Sigmoid colon (tissue), 7 donors: Measurements from ENCODE around the gene MPEG1. TPM values are rescaled to one million over a fixed set of nuclear protein-coding genes. Genes with fewer than 3 reads are reported as not detected.

Experiments
- DNase-seq: peaks from one replicate; pipeline ENCODE4 v3.0.0-alpha.2; 2019
- H3K27ac ChIP-seq, 4 donors: fragments of 200-600 bp; sonication (generic); one replicate each; pipeline ENCODE4 v1.5.1; 2016 to 2019; ENCODE audit warnings: mild to moderate bottlenecking in 1 of 4
- H3K27me3 ChIP-seq, 3 donors: fragments of 200-600 bp; sonication (generic); one replicate each; pipeline ENCODE4 v1.5.1; 2019; ENCODE audit warnings: mild to moderate bottlenecking in 1 of 3
- H3K36me3 ChIP-seq, 4 donors: fragments of 200-600 bp; sonication (generic); one replicate each; pipeline ENCODE4 v1.5.1; 2016 to 2019
- H3K4me1 ChIP-seq, 4 donors: fragments of 200-600 bp; sonication (generic); one replicate each; pipeline ENCODE4 v1.5.1; 2017 to 2019
- H3K4me3 ChIP-seq, 4 donors: fragments of 200-600 bp; sonication (generic); one replicate each; pipeline ENCODE4 v1.5.1; 2017 to 2019; ENCODE audit warnings: mild to moderate bottlenecking in 2 of 4, moderate library complexity in 1 of 4
- H3K9me3 ChIP-seq, 4 donors: fragments of 200-600 bp in 3 of 4; sonication (generic) in 3 of 4; one replicate each; pipeline versions ENCODE4 v1.5.1 to v1.6.1; 2013 to 2019
- CTCF ChIP-seq, 4 experiments: fragments of 450-650 bp in 3 of 4; fragments of 200-600 bp in 1 of 4; IDR thresholded peaks; one replicate each; pipeline ENCODE4 v1.5.1; 2016 to 2019; ENCODE audit warnings: antibody characterized with exemption in 4 of 4, mild to moderate bottlenecking in 3 of 4, moderate library complexity in 2 of 4
- EP300 ChIP-seq, 4 donors: sonication (generic); formaldehyde crosslinking; IDR thresholded peaks; one replicate each; pipeline ENCODE4 v1.6.1; 2017; ENCODE audit warnings: antibody characterized with exemption in 4 of 4
- POLR2A ChIP-seq, 2 donors: fragments of 450-650 bp; IDR thresholded peaks; one replicate each; pipeline ENCODE4 v1.6.1; 2016; ENCODE audit warnings: antibody characterized with exemption in 2 of 2, mild to moderate bottlenecking in 2 of 2, moderate library complexity in 2 of 2
- POLR2AphosphoS5 ChIP-seq, 4 donors: sonication (generic); formaldehyde crosslinking; IDR thresholded peaks; one replicate each; pipeline ENCODE4 v1.6.1; 2017; ENCODE audit warnings: antibody characterized with exemption in 4 of 4
- WGBS, 2 donors: extraction: QIAGEN DNeasy Blood & Tissue Kit; methylation state at CpG; one replicate each; pipeline ENCODE4 v1.1.7; 2013; 5-methylcytosine and 5-hydroxymethylcytosine counted together
- intact Hi-C: fragments of 100-400 bp; cut with DNase I; formaldehyde crosslinking; loops from one replicate; pipeline ENCODE4 v1.15.1; 2023
- polyA plus RNA-seq, 3 donors: library from polyadenylated mRNA; stranded (reverse); fragments of 200-250 nt; gene quantifications; one replicate each; pipeline ENCODE4 v1.2.3, GENCODE V29; 2013
- total RNA-seq, 4 donors: library from RNA; depleted of rRNA; stranded (reverse); fragments of >200 nt; gene quantifications; one replicate each; pipeline ENCODE4 v1.1.0, GENCODE V29; 2016
- donor health status: healthy with polysubstance abuse.
- donor health status: Bipolar disorder and iron deficiency.
- donor health status: healthy.

MPEG1 gene
- total RNA-seq: 10 to 100 TPM in 3 of 4 donors, 1 to 10 TPM in 1; 8.0 to 23.5 (median 13.6) TPM
- 10 to 100 TPM in 2 of 3 donors, 1 to 10 TPM in 1; 9.6 to 63.8 (median 32.4) TPM for polyA plus RNA-seq

GRCh38 chr11:59212744-59213631, at the start of gene MPEG1:
TSS of gene MPEG1 (minus strand) at chr11:59212927. CDS start at chr11:59212865, 62 bp downstream.
- intact Hi-C loops: no loop called here

GRCh38 chr11:59262177-59262818, 49.6 kb upstream of the MPEG1 start:
- intact Hi-C loops: no loop called here
- Histone ChIP-seq H3K27ac (no peak overlapping the region), H3K4me1 (no peaks in the 10 kb centered on the region), H3K4me3 (no peak overlapping the region), H3K27me3 (no peaks in the 10 kb centered on the region), H3K9me3 (no peaks in the 10 kb centered on the region), H3K36me3 (no peaks in the 10 kb centered on the region)
- TF ChIP-seq EP300 (IDR thresholded peaks at IDR 0.05) (no peak), POLR2AphosphoS5 (IDR thresholded peaks at IDR 0.05) (no peak), CTCF (IDR thresholded peaks at IDR 0.05) (no peak), POLR2A (IDR thresholded peaks at IDR 0.05) (no peak)
- DNase-seq: no peak
- 82 to 86% methylated on average over 7 of the region's 7 CpGs for WGBS, 2 donors

More at GRCh38 chr11:59212744-59213631, at the start of gene MPEG1:
- WGBS, 2 donors: 73 to 92% methylated on average over 10 of the region's 10 CpGs
- Histone ChIP-seq H3K4me1 (peaks cover 0 to 14% (median 11%) of the 10 kb centered on the region in 4 donors), H3K36me3 (no peaks in the 10 kb centered on the region), H3K9me3 (no peaks in the 10 kb centered on the region), H3K27me3 (no peaks in the 10 kb centered on the region), H3K4me3 (peak within 1 kb of the TSS in 2 of 4 donors; percentile 26 to 33), H3K27ac (peak within 1 kb of the TSS in 1 of 4 donors; percentile 36)
- TF ChIP-seq EP300 (IDR thresholded peaks at IDR 0.05): no peak
- TF ChIP-seq POLR2A (IDR thresholded peaks at IDR 0.05): peak in 1 of 2 donors; percentile 12
- no peak for DNase-seq

- TF ChIP-seq CTCF (IDR thresholded peaks at IDR 0.05) (no peak), POLR2AphosphoS5 (IDR thresholded peaks at IDR 0.05) (no peak), POLR2A (IDR thresholded peaks at IDR 0.05) (no peak), EP300 (IDR thresholded peaks at IDR 0.05) (no peak)
- no peaks in the 10 kb centered on the region for H3K4me1 ChIP-seq
- no peaks in the 10 kb centered on the region for H3K36me3 ChIP-seq
- H3K27me3 ChIP-seq: no peaks in the 10 kb centered on the region
- no peak overlapping the region for H3K27ac ChIP-seq
- no peak for DNase-seq
- 93 to 98% methylated on average over 2 of the region's 2 CpGs for WGBS, 2 donors
- no peak overlapping the region for H3K4me3 ChIP-seq
- intact Hi-C loops: no loop called here
- H3K9me3 ChIP-seq: no peaks in the 10 kb centered on the region
These were observed 48.4 kb upstream of the MPEG1 start for GRCh38 chr11:59261150-59261549.

GRCh38 chr11:59259867-59260475, 47.2 kb upstream of the MPEG1 start:
- Histone ChIP-seq H3K4me1 (no peaks in the 10 kb centered on the region), H3K27ac (no peak overlapping the region), H3K9me3 (no peaks in the 10 kb centered on the region), H3K36me3 (no peaks in the 10 kb centered on the region), H3K4me3 (no peak overlapping the region), H3K27me3 (no peaks in the 10 kb centered on the region)
- WGBS, 2 donors: 86 to 90% methylated on average over 9 of the region's 9 CpGs
- no peak for DNase-seq
- intact Hi-C loops: no loop called here
- TF ChIP-seq POLR2AphosphoS5 (IDR thresholded peaks at IDR 0.05) (no peak), EP300 (IDR thresholded peaks at IDR 0.05) (no peak), CTCF (IDR thresholded peaks at IDR 0.05) (no peak), POLR2A (IDR thresholded peaks at IDR 0.05) (no peak)

- no peak overlapping the region for H3K4me3 ChIP-seq
- H3K9me3 ChIP-seq: no peaks in the 10 kb centered on the region
- TF ChIP-seq EP300 (IDR thresholded peaks at IDR 0.05): no peak
- no peak for TF ChIP-seq CTCF (IDR thresholded peaks at IDR 0.05)
- TF ChIP-seq POLR2AphosphoS5 (IDR thresholded peaks at IDR 0.05): no peak
- TF ChIP-seq POLR2A (IDR thresholded peaks at IDR 0.05): no peak
- no peaks in the 10 kb centered on the region for H3K36me3 ChIP-seq
- H3K27me3 ChIP-seq: no peaks in the 10 kb centered on the region
- no peaks in the 10 kb centered on the region for H3K4me1 ChIP-seq
- no peak overlapping the region for H3K27ac ChIP-seq
- intact Hi-C loops: no loop called here
- no peak for DNase-seq
- 65 to 69% methylated on average over 4 of the region's 4 CpGs for WGBS, 2 donors
These were observed 46.3 kb upstream of the MPEG1 start for GRCh38 chr11:59259047-59259446.
